GM12874 (cell line): Measurements from ENCODE around the gene DIS3L2.

Source experiments
- TF ChIP-seq, protein P1 (sequence below): IDR thresholded peaks from 2 replicates; pipeline ENCODE4 v1.5.1; 2011; ENCODE audit warnings: low read depth, mild to moderate bottlenecking, control low read depth, low read length, moderate library complexity; ENCODE audit not compliant: insufficient read depth

Gene DIS3L2

DNA sequence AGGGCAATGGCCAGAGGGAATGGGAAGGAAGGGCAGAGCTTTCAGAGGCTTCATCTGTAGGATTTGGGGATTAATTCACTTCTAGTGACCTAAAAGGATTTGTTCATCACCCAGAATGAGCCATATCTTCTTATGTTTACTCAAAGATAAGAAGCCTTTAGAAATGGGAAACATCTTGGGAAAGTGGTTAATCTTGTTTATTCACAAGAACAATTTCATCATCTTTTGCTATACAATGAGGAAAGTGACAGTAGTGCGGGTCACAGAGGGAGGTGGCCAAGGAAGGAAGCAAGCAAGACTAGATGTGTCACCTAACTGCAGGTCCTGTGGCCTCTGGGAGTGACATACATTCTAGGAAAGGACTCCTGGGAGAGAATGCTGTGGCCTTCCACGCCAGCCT, 276.6 kb downstream of the DIS3L2 start:
- TF ChIP-seq, protein P1, sequence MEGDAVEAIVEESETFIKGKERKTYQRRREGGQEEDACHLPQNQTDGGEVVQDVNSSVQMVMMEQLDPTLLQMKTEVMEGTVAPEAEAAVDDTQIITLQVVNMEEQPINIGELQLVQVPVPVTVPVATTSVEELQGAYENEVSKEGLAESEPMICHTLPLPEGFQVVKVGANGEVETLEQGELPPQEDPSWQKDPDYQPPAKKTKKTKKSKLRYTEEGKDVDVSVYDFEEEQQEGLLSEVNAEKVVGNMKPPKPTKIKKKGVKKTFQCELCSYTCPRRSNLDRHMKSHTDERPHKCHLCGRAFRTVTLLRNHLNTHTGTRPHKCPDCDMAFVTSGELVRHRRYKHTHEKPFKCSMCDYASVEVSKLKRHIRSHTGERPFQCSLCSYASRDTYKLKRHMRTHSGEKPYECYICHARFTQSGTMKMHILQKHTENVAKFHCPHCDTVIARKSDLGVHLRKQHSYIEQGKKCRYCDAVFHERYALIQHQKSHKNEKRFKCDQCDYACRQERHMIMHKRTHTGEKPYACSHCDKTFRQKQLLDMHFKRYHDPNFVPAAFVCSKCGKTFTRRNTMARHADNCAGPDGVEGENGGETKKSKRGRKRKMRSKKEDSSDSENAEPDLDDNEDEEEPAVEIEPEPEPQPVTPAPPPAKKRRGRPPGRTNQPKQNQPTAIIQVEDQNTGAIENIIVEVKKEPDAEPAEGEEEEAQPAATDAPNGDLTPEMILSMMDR: no peak

DNA sequence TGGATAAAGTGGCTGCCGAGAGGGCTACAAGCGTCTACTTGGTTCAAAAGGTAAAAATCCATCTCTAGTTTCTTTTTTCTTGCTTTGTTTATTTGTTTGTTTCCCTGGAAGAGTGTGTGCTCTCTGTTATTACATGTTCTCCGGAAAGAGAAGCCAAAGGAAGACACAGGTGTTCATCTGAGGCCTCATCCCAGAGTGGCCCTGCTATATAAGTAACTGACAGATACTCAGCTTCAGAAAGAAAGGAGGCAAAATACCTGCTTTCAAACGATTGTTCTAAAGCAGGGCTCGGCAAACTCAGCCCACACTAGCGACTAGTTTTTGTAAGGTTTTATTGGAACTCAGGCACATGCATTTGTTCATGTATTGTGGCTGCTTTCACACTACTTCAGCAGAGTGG, 277.1 kb downstream of the DIS3L2 start:
- TF ChIP-seq, protein P1: no peak

DNA sequence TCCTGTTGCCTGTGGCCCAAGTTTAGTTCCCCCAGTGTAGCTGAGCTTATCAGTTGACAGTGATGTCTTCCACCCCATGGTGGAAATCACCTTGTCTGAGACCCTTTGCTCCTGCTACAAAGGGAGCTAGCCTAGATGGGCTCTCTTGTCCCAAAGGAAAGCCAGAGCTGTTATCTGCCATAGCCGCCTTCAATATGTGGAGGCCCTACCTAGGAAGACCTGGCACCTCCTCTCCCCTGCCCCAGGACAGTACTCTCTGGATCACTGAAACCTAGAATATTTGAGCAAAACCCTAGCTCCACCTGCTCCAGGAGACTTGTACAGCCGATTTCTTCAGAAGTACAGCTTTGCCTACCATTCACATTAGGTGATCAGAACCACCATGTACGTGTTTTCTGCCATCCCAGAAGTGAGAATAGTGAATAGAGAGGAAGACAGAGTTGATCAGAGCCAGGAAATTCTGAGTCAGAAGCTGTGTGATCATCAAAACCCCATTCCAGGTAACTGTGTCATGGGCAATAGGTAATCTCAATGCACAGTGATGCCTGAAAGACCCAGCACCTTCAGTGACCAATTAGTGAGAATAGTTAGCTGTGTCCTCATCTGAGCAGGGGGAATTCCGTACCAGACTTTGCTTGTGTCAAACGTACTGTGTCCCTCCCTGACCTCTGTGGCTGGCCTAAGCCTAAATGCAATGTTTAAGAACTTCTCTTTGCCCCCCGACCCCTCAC, 278.6 kb downstream of the DIS3L2 start:
- TF ChIP-seq, protein P1: no peak

DNA sequence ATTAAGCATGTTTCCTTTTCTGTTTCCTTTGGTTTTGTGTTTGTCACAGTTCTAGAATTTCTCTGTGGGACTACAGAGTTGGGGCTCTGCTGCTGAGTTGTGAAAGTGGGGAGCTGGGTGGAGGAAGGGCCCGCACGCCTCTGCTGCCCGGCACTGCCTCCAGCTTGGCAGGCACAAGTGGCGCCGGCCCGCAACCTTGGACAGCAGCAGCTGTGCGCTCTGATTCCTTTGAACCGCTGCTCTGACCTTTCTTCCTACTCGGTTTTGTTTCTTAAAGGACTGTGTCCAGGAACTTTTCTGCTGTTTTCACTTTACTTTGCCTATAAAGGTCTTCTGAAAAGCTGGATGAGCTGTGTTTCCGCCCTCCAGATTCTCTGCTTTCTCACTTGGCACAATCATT, 279.4 kb downstream of the DIS3L2 start:
- TF ChIP-seq, protein P1: no peak

DNA sequence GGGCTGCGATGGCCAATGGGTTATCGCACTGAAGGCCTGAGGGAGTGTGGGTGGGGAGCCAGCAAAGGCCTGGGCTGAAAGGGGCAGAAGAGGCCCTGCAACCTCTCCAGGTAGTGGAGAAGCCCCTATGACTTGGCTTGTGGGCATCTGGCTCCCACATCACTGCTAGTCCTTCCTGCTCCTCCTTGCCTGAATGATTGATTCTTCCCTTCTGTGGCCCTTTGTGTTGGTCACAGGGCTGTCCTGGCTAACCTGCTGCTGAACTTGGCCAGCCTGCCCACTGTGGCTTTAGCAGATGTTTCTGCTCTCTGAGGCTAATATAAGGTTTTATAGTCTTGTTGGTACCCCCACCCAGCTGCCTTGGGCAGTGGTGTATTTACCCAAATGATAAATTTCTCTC, 280.8 kb downstream of the DIS3L2 start:
- TF ChIP-seq, protein P1: no peak

DNA sequence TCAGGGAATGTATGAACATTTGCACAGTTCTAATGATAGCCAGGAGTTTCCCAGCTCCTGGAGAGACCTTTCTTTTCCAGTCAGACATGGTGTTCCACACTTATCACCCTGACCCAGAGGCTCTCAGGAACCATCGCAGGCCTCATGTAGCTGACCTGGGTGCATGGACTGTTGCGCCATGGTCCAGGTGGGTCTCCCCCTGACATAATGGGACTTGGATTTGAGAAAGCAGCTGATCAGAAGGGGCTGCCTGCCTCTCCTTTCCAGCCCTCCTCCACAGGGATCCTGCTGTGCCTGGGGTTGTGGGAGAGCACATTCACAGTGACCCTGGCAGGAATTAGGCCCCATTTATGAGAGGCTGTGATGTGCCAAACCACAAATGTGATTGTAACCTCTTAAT, 283.6 kb downstream of the DIS3L2 start:
- TF ChIP-seq, protein P1: no peak

DNA sequence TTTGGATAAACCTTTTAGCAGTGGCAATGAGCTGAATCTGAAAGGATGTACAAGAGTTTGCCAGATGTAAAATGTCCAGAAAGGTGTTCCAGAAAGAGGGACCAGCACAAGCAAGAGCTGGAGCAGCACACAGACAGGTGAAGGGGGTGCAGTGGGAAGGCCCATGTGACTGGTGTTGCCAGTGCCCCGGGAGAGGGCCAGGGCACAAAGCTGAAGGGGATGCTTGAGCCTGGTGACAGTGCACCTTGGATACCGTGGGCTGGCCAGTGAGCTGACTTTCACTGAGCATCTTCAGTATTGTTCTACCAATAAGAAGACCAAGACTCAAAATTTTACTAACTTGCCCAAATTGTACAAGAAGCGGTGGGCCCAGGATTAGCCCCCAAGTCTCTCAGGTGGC, 284.7 kb downstream of the DIS3L2 start:
- TF ChIP-seq, protein P1: no peak
